Stimulated activated CD8-positive, alpha-beta memory T cell treated with anti-CD3 and anti-CD28 coated beads, Interleukin-4, amount 100 ng/mL, for 1 hour (primary cell): Measurements from ENCODE around the gene TKT.

Source experiments
- DNase-seq, 2 donors: peaks; one replicate each; pipeline ENCODE4 v3.0.0-alpha.2; 2020; ENCODE audit warnings: low read depth in 2 of 2, low spot score in 1 of 2

The TKT gene

DNA sequence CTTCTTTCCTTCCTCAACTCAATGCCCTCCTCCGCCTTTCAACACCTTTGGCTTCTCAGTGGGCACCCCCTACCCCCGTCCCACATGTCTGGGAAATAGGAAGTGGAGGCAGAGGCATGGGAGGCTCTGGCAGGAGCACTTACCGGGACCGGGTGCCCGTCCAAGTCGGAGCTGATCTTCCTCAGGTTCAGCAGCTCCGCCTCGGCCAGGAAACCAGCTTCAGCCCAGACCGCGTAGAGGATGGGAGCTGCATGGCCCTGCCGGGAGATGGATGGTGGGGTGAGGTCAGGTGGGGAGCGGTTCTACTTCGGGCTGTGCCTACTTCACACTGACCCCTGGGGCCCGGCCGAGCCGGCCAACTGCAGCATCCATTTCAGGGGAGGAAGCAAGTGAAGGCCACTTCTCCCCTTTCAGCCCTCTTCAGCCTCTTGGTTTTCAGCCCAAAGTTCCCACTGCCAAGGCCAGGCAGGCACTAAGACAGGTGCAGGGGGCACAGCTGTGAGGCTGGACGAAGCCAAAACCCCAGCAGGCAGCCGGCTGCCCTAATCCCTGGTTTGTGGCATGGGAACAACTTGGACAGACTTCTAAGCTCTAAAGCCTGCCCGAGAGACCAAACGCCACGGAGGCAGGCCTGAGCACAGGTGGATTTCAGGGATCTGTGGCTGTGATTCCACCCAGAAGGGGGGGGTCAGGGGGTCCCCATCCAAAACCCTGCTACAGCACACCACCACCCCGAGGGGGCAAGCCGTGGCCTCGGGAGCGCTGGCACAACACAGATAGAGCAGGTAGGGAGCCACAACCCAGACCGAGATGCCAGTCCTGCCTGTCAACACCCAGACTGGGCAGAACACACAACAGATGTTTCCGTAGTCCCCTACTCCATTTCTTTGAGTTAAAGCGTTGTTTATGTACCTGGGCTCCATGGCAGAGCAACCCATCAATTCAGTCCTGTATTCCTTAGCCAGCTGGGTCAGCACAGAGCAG lies 14.5 kb downstream of the TKT start:
- no peak for DNase-seq

DNA sequence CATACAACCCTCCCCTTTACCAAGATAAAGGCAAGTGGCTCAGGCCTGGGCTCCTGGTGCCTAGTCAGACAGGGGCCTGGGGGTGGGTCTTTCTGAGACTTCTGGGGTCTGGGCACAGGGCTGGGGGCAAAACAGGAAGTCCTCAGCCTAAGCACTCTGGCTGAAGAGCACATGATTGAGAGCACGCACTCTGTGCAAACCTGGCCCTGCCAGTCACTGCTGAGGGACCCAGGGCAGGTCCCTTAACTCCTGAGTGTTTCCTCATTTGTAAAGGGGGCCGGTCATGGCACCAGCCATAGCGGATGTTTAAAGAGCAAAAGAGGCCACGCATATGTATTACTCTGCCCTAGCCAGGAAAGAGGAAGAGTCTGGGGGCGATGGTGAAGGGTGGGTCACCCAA lies 16.0 kb downstream of the TKT start:
- no peak for DNase-seq

- DNase-seq = no peak
These were observed 16.9 kb downstream of the TKT start for GRCh38 chr3:53238886-53239285.

- no peak for DNase-seq
These were observed 17.6 kb downstream of the TKT start for GRCh38 chr3:53238051-53238850.

DNA sequence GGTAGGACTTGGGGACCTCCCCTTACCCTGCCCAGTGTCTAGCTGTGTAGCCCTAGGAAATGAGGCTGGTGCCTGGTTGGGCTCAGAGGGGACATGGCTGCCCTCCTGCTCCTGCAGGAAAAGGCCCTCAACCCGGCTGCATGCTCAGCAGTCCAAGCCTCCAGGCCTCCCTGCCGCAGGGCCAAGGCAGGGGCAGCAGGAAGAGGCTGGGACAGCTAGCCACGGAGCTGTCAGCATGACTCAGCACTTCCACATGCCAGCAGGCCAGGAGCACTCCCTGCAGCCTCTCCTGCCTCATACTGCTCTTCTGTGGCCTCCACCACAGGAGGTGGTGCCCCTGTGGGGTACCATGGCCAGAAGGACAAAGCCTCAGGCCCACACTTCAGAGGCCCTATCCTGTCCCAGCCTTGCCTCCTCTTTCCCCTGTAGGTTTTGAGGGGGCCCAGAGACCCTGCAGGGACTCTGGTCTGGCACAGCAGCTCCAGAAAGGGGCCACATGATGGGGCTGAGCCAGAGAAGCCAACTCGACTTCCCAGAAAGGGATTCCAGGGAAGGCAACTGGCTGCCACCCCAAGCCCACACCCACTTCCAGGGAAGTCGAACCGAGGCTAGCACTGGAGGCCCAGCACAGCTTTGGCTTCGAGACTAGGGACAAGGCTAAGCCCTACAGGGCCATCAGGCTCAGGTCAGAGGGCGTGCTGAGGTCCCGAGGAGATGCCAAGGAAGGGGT lies 19.5 kb downstream of the TKT start:
- no peak for DNase-seq

- no peak for DNase-seq
These were observed 20.3 kb downstream of the TKT start for GRCh38 chr3:53235545-53235944.

DNA sequence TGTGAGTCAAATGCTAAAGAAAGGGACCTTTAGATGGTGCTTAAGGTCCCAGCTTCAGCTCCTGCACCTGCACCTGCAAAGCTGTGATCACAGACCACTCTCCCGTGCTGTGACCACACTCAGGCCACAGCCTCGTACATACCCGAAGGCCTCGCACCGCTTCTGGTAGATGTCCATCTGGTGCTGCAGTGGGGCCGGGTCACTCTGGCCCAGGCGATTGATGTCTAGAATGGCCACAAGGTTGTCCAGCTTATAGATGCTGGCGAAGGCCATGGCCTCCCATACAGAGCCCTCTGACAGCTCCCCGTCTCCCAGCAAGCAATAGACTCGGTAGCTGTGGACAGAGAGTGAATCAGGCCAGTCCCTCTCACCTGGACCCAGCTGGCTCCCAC lies 21.0 kb downstream of the TKT start:
- DNase-seq = no peak

GRCh38 chr3:53234130-53234840 lies 21.5 kb downstream of the TKT start:
- no peak for DNase-seq

DNA sequence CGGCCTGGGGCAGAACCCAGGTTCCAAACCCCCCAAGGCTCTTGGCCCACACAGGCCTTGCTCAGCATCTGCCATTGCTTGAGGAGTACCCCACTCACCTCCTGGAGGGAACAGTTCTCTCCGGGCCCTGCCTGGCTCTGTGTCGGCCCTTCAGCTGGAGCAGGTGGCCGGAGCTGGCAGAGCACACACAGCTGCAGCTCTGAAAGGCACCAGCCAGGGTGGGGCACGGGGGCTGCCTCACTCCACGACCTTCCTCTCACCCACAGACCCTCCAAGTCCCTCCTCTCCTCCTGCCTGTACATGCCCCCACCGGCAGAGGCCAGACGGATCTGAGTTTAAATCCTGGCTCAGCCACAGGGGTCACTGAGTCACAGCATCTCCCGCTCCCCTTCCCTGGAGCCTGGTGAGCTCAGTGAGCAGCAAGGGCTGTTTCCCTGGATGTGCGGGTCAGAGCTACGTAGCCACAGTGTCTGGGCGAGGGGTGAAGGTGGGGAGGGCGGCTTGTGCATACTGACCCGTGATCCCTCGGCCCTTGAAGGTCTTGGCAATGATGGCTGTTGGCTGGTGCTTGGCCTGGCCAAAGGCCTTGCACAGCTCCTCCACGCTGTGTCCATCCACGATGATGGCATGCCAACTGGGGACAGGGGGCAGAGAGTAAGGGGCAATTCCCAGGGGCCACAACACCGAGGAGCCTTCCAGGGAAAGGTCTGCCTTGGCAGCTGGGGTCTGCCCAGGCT lies 23.0 kb downstream of the TKT start:
- DNase-seq = no peak

DNA sequence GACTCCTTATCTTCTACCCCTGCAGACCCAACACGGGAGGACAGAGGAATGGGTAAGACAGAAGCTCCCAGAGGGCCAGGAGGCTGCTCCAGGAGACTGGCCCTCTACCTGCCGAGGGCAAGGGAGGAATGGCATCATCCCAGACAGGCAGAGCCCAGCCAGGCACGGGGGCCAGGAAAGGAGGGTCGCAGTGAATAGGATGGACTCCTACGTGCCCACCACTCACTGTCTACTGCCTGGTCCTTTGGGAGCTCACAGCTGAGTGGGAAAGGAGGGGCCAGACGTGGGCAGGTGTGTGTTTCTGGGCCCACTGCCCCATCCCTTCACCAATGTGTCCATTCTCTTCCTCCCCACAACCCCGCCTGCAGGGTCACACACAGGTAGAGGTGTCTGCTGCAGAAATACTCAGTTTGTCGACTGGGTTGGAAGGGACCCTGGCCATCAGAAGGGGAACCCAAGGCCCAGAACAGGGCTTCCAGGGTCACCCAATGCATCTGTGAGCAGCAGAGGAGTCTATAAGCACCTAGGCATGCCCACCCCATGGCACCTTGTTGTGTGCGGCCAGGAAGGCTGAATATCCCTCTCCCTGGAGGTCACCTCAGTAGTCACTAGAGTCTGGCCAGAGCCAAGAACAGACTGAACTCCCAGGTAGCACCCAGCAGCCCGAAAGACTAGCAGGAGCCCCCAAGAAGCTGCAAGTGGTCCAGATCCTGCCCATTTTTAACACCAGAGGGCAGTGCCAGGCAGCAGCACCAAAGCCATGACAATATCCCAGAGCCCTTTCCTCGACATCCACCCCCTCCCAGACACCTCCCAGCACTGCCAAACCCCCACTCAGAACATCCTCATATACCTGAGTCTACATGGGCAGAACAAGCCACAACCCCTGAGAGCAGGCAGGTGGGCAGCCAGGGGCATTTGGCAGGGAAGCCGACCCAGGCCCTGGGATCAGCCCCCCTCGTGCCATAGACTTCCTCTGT lies 24.0 kb downstream of the TKT start:
- DNase-seq = no peak

GRCh38 chr3:53230789-53231188 lies 25.0 kb downstream of the TKT start:
- no peak for DNase-seq

GRCh38 chr3:53230041-53230621 lies 25.7 kb downstream of the TKT start:
- no peak for DNase-seq

DNA sequence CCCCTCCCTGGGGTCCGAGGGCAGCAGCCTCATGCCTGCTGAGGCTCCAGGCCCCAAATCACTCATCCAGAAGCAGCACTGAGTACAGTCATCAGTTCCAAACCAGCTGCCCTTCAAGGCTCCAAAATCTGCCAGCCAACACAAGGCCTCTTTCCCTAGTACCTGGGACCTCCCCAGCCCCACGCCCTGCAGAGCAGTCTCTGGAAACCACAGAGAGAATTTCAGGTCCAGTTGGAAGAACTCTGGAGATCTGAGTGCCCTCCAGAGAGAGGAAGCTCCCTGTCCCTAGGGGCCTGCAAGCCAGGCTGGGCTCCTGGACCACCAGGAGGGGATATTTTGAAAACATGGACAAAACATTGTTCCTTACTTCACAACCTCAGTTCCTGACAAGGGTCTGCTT lies 26.2 kb downstream of the TKT start:
- DNase-seq = no peak

GRCh38 chr3:53229171-53229570 lies 26.7 kb downstream of the TKT start:
- DNase-seq = no peak

DNA sequence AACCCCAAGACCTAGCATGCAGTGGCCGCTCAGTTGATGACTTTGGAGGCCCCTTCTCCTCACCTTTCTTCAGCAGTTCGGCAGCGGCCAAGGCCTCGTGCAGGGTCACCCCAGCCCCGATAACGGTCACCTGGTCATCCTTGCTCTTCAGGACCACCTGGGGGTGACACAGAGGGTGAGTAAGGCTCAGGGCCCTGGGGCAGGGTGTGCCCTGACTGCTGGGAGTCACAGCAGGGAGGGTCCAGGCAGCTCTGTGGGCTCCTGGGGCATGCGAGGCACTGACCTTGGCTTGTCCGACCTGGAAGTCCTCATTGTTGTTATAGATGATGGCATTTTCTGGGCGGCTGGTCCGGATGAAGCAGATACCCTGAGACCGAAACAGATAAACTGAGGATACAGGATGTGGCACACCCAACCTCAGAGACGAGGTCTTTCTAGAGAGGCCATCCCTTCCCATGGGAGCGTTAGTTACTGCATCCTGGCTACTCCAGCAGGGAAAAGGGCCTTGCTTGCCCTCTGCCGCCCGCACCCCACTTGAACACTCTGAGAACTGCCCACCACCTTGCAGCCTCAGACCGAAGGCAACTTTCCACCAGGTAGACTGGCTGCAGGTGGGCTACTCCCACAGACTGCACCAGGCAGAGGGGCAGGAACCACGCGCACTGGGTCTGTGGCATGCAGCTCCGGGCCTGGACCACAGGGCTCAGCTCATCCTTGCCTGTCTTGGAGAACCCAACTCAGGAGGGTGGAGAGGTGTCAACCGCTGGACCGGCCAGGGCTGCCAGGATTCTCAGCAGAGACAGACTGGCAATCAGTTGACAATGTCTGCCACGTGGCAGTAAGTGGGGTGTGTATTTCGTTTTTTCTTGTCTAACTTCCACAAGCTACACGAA lies 27.6 kb downstream of the TKT start:
- DNase-seq = no peak

- no peak for DNase-seq
These were observed 28.9 kb downstream of the TKT start for GRCh38 chr3:53226841-53227407.

- DNase-seq = no peak
These were observed 29.5 kb downstream of the TKT start for GRCh38 chr3:53226142-53226840.
